Neuronal stem cell (in vitro differentiated cells): ENCODE results near the gene MYBL2.

Source experiments
- DNase-seq: peaks from one replicate; pipeline ENCODE4 v3.0.0-alpha.2; 2013; ENCODE audit warnings: low spot score
- H2AFZ ChIP-seq: one replicate; pipeline ENCODE4 v1.6.1; 2013; ENCODE audit warnings: mild to moderate bottlenecking, low read length, inconsistent platforms
- H2AK5ac ChIP-seq: 2 replicates; pipeline ENCODE4 v1.6.1; 2013; ENCODE audit warnings: low read depth, mild to moderate bottlenecking, inconsistent platforms, low read length, moderate library complexity, mixed read lengths
- H2BK120ac ChIP-seq: 2 replicates; pipeline ENCODE4 v1.6.1; 2013; ENCODE audit warnings: low read depth, mild to moderate bottlenecking, inconsistent platforms, low read length, moderate library complexity, mixed read lengths
- H2BK12ac ChIP-seq: one replicate; pipeline ENCODE4 v1.6.1; 2013; ENCODE audit warnings: low read length, inconsistent platforms
- H2BK15ac ChIP-seq: 2 replicates; pipeline ENCODE4 v1.6.1; 2013; ENCODE audit warnings: mild to moderate bottlenecking, low read length, inconsistent platforms, mixed read lengths
- H2BK5ac ChIP-seq: one replicate; pipeline ENCODE4 v1.6.1; 2013; ENCODE audit warnings: inconsistent platforms, mild to moderate bottlenecking, low read length, moderate library complexity
- H3K14ac ChIP-seq: one replicate; pipeline ENCODE4 v1.6.1; 2013; ENCODE audit warnings: low read length, inconsistent platforms
- H3K18ac ChIP-seq: 2 replicates; pipeline ENCODE4 v1.6.1; 2013; ENCODE audit warnings: low read length, inconsistent platforms
- H3K23ac ChIP-seq: 2 replicates; pipeline ENCODE4 v1.6.1; 2013; ENCODE audit warnings: low read depth, mild to moderate bottlenecking, mixed read lengths, low read length, inconsistent platforms; ENCODE audit not compliant: poor library complexity
- H3K27ac ChIP-seq: replicated peaks from 3 replicates; pipeline ENCODE4 v1.5.1; 2013; ENCODE audit warnings: low read length, inconsistent platforms
- H3K27me3 ChIP-seq, 3 experiments: 2 replicates each; pipeline ENCODE4 v1.6.1; 2013; ENCODE audit warnings: low read length in 3 of 3, mild to moderate bottlenecking in 2 of 3, inconsistent platforms in 1 of 3, low read depth in 1 of 3, mixed read lengths in 1 of 3, moderate library complexity in 1 of 3; ENCODE audit not compliant: control insufficient read depth in 3 of 3, insufficient read depth in 3 of 3
- H3K36me3 ChIP-seq, 2 donors: replicated peaks in 1 of 2; 2 replicates each; pipeline ENCODE4 v1.6.1; 2013; ENCODE audit warnings: low read length in 2 of 2; ENCODE audit not compliant: control insufficient read depth in 2 of 2, insufficient read depth in 2 of 2
- H3K4ac ChIP-seq: 2 replicates; pipeline ENCODE4 v1.6.1; 2013; ENCODE audit warnings: inconsistent platforms, mild to moderate bottlenecking, low read length, moderate library complexity
- H3K4me1 ChIP-seq, 2 donors: 1 replicate in 1 of 2; 2 replicates in 1 of 2; pipeline ENCODE4 v1.6.1; 2013; ENCODE audit warnings: low read length in 2 of 2, low read depth in 1 of 2; ENCODE audit not compliant: control insufficient read depth in 2 of 2, insufficient read depth in 1 of 2
- H3K4me2 ChIP-seq: one replicate; pipeline ENCODE4 v1.6.1; 2013; ENCODE audit warnings: mild to moderate bottlenecking, low read length, inconsistent platforms; ENCODE audit not compliant: insufficient read depth, poor library complexity, severe bottlenecking
- H3K4me3 ChIP-seq, 2 donors: 2 replicates each; pipeline ENCODE4 v1.5.1; 2013; ENCODE audit warnings: low read length in 2 of 2, mild to moderate bottlenecking in 2 of 2, inconsistent platforms in 1 of 2, moderate library complexity in 1 of 2
- H3K79me1 ChIP-seq: one replicate; pipeline ENCODE4 v1.6.1; 2013; ENCODE audit warnings: low read depth, mild to moderate bottlenecking, inconsistent platforms, low read length, moderate library complexity
- H3K9ac ChIP-seq: one replicate; pipeline ENCODE4 v1.6.1; 2013; ENCODE audit warnings: mild to moderate bottlenecking, low read depth, low read length, inconsistent platforms; ENCODE audit not compliant: poor library complexity
- H3K9me3 ChIP-seq, 2 donors: replicated peaks in 1 of 2; 2 replicates each; pipeline versions ENCODE3 to v1.6.1; 2013; ENCODE audit warnings: low read length in 2 of 2, mild to moderate bottlenecking in 2 of 2, inconsistent platforms in 1 of 2, low read depth in 1 of 2, mixed read lengths in 1 of 2, moderate library complexity in 1 of 2; ENCODE audit not compliant: control insufficient read depth in 2 of 2, insufficient read depth in 1 of 2
- H4K8ac ChIP-seq: one replicate; pipeline ENCODE4 v1.6.1; 2013; ENCODE audit warnings: low read depth, mild to moderate bottlenecking, inconsistent platforms, low read length, moderate library complexity
- H4K91ac ChIP-seq: one replicate; pipeline ENCODE4 v1.6.1; 2013; ENCODE audit warnings: low read length, low read depth, mild to moderate bottlenecking, inconsistent platforms; ENCODE audit not compliant: poor library complexity
- WGBS, 2 donors: extraction: QIAGEN DNeasy Blood & Tissue Kit; methylation state at CpG; one replicate each; pipeline ENCODE4 v1.1.7; 2013; ENCODE audit warnings: missing lambda C conversion rate in 2 of 2, mixed read lengths in 1 of 2; ENCODE audit not compliant: insufficient read length in 2 of 2, insufficient replicate concordance in 1 of 2; ENCODE audit errors: extremely low coverage in 2 of 2; 5-methylcytosine and 5-hydroxymethylcytosine counted together

The MYBL2 gene

DNA sequence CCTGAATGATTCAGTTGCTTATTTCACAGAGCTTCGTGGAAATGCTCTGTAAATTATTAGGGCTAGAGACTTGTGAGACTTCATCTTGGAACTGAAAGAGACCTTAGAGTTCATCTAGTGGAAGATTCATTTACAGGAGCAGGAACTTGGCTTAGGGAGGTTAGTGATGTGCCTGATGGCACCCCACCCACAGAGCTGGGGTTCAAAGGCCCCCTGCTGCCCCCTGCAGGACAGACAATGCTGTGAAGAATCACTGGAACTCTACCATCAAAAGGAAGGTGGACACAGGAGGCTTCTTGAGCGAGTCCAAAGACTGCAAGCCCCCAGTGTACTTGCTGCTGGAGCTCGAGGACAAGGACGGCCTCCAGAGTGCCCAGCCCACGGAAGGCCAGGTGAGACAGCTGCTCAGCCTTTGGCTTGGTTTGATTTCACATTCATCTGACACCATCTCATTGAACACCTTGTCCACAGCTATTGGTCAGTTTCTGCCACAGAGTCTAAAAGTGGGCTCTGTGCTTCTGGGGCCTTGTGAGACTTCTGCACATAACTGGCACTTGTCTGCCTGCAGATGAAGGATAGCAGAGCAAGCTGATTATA lies 25.1 kb downstream of the MYBL2 start:
- H2BK15ac ChIP-seq = no peak overlapping the region
- DNase-seq = peak; percentile 26
- no peak overlapping the region for H3K14ac ChIP-seq
- no peak overlapping the region for H2AFZ ChIP-seq
- no peaks in the 10 kb centered on the region for H3K79me1 ChIP-seq
- no peaks in the 10 kb centered on the region for H3K9me3 ChIP-seq
- no peak overlapping the region for H3K18ac ChIP-seq
- WGBS, 2 donors = no CpG with 5 or more reads among the region's 5 CpGs
- H3K36me3 ChIP-seq = peaks cover 21 to 85% of the 10 kb centered on the region in 2 donors
- no peak overlapping the region for H3K23ac ChIP-seq
- no peak overlapping the region for H3K9ac ChIP-seq
- no peaks in the 10 kb centered on the region for H3K27me3 ChIP-seq
- H4K91ac ChIP-seq = no peak overlapping the region
- no peak overlapping the region for H3K27ac ChIP-seq
- peak overlapping the region; percentile 10 for H3K4ac ChIP-seq
- no peak overlapping the region for H4K8ac ChIP-seq
- H3K4me1 ChIP-seq = no peaks in the 10 kb centered on the region
- H2BK5ac ChIP-seq = no peak overlapping the region
- H3K4me2 ChIP-seq = no peak overlapping the region
- no peak overlapping the region for H3K4me3 ChIP-seq
- H2AK5ac ChIP-seq = no peak overlapping the region
- no peak overlapping the region for H2BK12ac ChIP-seq
- no peak overlapping the region for H2BK120ac ChIP-seq

- Histone ChIP-seq H3K27ac (no peak overlapping the region), H3K9ac (no peak overlapping the region), H2BK120ac (no peak overlapping the region), H3K4me3 (no peak overlapping the region), H4K91ac (no peak overlapping the region), H2BK5ac (no peak overlapping the region), H3K79me1 (no peaks in the 10 kb centered on the region), H4K8ac (no peak overlapping the region), H3K4me2 (no peak overlapping the region), H2BK12ac (no peak overlapping the region), H3K36me3 (peaks cover 15 to 72% of the 10 kb centered on the region in 2 donors), H3K4me1 (no peaks in the 10 kb centered on the region), H3K27me3 (no peaks in the 10 kb centered on the region), H3K18ac (no peak overlapping the region), H2AFZ (no peak overlapping the region), H3K9me3 (no peaks in the 10 kb centered on the region), H2AK5ac (no peak overlapping the region), H3K23ac (no peak overlapping the region), H3K14ac (no peak overlapping the region), H3K4ac (no peak overlapping the region), H2BK15ac (no peak overlapping the region)
- WGBS, 2 donors = no CpG with 5 or more reads among the region's 3 CpGs
- no peak for DNase-seq
Observed at GRCh38 chr20:43694763-43695162, 27.8 kb downstream of the MYBL2 start.

- Histone ChIP-seq H3K27ac (no peak overlapping the region), H3K18ac (no peak overlapping the region), H2AK5ac (no peak overlapping the region), H3K9ac (no peak overlapping the region), H3K23ac (no peak overlapping the region), H3K4me1 (no peaks in the 10 kb centered on the region), H3K79me1 (no peaks in the 10 kb centered on the region), H2AFZ (no peak overlapping the region), H4K8ac (no peak overlapping the region), H2BK15ac (no peak overlapping the region), H2BK5ac (no peak overlapping the region), H3K4ac (no peak overlapping the region), H3K14ac (no peak overlapping the region), H3K9me3 (no peaks in the 10 kb centered on the region), H2BK12ac (no peak overlapping the region), H2BK120ac (no peak overlapping the region), H4K91ac (no peak overlapping the region), H3K4me2 (no peak overlapping the region), H3K4me3 (no peak overlapping the region), H3K27me3 (no peaks in the 10 kb centered on the region), H3K36me3 (peaks cover 21 to 74% of the 10 kb centered on the region in 2 donors)
- no peak for DNase-seq
- WGBS, 2 donors = no CpG with 5 or more reads among the region's 8 CpGs
Observed at GRCh38 chr20:43695571-43695970, 28.7 kb downstream of the MYBL2 start.

GRCh38 chr20:43699941-43700565 lies 33.1 kb downstream of the MYBL2 start:
- no peak overlapping the region for H3K4me3 ChIP-seq
- no peak overlapping the region for H3K18ac ChIP-seq
- H2AK5ac ChIP-seq = no peak overlapping the region
- H3K23ac ChIP-seq = no peak overlapping the region
- no peak overlapping the region for H3K27ac ChIP-seq
- H3K9me3 ChIP-seq = no peaks in the 10 kb centered on the region
- no peak overlapping the region for H3K4ac ChIP-seq
- no peak overlapping the region for H2AFZ ChIP-seq
- H3K27me3 ChIP-seq = no peaks in the 10 kb centered on the region
- H2BK12ac ChIP-seq = no peak overlapping the region
- no peak for DNase-seq
- no peak overlapping the region for H4K91ac ChIP-seq
- H3K79me1 ChIP-seq = peaks cover 7% of the 10 kb centered on the region
- peaks cover 43 to 79% of the 10 kb centered on the region in 2 donors for H3K36me3 ChIP-seq
- H3K4me2 ChIP-seq = no peak overlapping the region
- H3K4me1 ChIP-seq = no peaks in the 10 kb centered on the region
- H4K8ac ChIP-seq = no peak overlapping the region
- H2BK15ac ChIP-seq = no peak overlapping the region
- no peak overlapping the region for H3K14ac ChIP-seq
- H2BK5ac ChIP-seq = no peak overlapping the region
- WGBS, 2 donors = no CpG with 5 or more reads among the region's 8 CpGs
- H2BK120ac ChIP-seq = no peak overlapping the region
- no peak overlapping the region for H3K9ac ChIP-seq
